GM13977 (cell line): Measurements from ENCODE around the gene NEURL3.
"Not testable (repeated sequence)": the region's sequence is repeated elsewhere in the genome, so short reads cannot be mapped to it uniquely, and the experiment has no call there.

Source experiments
- DNase-seq: peaks from one replicate; pipeline ENCODE4 v3.0.0; 2012; ENCODE audit warnings: low spot score
- in situ Hi-C: fragments of 300-500 bp; cut with MboI; formaldehyde crosslinking; loops from one replicate; pipeline ENCODE4 v1.12.0; 2022; ENCODE audit warnings: low sequenced_read_pairs, low pct_unique_long_range_greater_than_20kb, mixed read lengths, inconsistent platforms; ENCODE audit not compliant: unreplicated experiment
- TF ChIP-seq, protein P1 (sequence below): IDR thresholded peaks from 2 replicates; pipeline ENCODE4 v1.5.1; 2012; ENCODE audit warnings: mild to moderate bottlenecking, control low read depth; ENCODE audit not compliant: insufficient read depth; ENCODE audit errors: extremely low read depth, missing control alignments

NEURL3 gene

DNA sequence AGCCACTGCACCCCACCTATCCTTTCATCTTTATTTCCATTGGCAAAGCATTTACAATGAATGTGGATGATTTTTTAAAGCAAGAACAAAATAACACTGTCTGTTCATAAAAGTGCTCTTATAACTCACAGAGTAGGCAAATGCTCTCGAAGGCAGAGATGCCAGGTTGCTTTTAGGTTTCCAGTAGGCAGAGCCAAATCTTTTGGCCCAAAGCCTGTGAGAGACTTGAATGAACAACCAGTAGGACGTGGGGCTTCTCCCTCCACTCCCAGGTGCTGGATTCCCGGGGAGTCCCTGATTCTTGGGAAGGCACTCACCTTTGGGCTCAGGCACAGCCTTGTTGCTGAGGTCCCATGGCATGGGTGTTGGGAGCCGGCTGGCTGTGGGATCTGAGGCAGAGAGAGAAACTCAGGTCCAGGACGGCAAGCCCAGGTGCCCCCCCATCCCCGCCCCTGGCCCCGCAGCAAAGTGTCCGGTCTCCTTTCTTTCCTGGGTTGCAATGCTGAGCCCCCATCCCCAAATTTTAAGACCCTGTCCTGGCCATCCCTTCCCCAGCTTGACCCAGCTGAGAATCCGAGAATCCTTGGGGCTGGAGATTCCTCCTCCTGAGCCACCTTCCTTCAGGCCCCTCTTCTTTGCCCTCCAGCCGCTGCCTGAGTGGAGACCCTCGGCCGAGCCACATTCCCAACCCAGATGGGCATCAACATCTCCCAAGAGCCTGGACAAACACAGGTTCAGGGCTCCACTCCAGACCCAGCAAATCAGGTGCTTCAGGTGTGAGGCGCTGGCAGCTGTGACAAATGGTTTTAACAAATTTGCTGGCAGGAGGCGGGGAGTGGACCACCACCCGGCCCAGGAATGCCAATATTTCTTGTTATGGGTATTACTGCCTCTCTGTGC lies 5.8 kb downstream of the NEURL3 start:
- in situ Hi-C loops: no loop called here
- DNase-seq: no peak
- TF ChIP-seq, protein P1, sequence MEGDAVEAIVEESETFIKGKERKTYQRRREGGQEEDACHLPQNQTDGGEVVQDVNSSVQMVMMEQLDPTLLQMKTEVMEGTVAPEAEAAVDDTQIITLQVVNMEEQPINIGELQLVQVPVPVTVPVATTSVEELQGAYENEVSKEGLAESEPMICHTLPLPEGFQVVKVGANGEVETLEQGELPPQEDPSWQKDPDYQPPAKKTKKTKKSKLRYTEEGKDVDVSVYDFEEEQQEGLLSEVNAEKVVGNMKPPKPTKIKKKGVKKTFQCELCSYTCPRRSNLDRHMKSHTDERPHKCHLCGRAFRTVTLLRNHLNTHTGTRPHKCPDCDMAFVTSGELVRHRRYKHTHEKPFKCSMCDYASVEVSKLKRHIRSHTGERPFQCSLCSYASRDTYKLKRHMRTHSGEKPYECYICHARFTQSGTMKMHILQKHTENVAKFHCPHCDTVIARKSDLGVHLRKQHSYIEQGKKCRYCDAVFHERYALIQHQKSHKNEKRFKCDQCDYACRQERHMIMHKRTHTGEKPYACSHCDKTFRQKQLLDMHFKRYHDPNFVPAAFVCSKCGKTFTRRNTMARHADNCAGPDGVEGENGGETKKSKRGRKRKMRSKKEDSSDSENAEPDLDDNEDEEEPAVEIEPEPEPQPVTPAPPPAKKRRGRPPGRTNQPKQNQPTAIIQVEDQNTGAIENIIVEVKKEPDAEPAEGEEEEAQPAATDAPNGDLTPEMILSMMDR: no peak

DNA sequence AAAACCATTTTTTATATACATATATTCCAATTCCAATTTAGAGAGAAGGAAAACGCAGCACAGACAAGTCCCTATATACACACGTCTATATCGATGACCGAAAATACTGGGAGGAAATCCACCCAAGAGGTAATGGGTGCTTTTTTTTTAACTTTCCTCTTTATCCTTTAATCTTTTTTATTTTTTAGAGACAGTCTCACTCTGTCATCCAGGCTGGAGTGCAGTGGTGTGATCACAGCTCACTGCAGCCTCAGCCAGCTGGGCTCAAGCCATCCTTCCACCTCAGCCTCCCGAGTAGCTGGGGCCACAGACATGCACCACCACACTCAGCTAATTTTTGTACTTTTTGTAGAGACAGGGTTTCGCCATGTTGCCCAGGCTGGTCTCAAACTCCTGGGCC lies 6.5 kb downstream of the NEURL3 start:
- in situ Hi-C loops: not testable (repeated sequence)

DNA sequence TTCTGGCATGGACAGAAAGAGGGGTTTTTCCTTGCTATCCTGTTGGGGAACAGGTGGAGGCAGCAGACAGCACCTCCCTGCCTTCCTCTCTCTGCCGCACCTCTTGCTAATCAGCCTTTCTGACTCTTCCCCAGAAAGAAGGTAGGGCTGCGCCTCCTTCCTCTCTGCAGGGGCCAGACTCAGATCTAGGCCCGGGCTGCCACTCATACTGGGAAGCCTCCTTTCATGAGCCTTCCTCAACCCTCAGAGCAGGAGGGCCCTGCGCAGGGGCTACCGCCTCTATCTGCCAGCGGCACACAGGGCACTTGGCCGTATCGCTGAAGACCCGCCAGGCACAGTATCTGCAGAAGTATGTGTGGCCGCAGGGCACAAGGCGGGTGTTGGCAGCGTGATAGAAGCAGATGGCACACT lies 7.1 kb downstream of the NEURL3 start:
- no peak for DNase-seq
- TF ChIP-seq, protein P1: no peak
- in situ Hi-C loops: no loop called here

More for the DNA sequence above, 6.5 kb downstream of the NEURL3 start:
- DNase-seq: not testable (repeated sequence)

DNA sequence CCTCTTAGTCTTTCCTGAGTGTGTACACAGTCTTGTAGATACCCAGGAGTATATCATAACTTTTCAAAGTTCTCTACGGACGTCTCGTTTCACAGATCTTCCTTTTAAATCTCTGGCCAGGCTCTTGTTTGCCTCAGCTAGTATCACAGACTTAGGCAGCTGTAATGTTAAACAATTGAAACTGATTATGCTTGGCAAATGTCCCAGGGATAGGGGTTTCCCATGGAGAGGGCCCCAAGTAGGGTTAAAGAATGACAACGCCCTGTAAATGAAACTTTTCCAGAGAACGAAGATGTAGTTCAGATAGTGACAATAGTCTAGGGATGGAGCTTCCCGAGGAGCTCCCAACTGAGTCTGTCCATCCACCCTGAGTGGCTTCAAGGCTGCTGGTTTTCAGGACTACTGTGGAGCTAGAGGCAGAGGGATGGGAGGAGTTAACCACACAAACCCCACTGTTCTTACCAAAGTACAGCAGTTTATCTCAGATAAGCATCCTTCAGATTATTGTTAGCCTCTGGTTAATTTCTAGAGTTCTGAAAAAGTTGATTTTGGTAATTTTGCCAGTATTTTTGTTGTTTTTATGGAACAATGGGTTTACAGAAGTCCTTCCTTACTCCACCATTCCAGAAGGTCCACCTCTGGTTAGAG lies 9.1 kb downstream of the NEURL3 start:
- DNase-seq: no peak
- in situ Hi-C loops: no loop called here
- TF ChIP-seq, protein P1: no peak

DNA sequence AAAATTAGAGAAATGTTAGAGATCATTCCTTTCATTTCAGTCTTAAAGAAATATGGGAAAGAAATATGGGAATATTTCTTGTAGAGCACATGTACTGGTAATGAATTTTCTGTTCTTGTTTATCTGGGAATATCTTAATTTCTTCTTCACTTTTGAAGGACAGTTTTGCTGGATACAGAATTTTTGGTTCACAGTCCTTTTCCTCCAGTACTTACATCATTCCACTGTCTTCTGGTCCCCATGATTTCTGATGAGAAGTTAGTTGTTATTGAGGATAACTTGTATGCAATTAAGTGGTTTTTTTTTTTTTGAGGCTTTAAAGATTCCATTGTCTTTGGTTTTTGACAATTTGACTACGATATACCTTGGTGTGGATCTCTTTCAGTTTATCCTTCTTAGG lies 11.0 kb downstream of the NEURL3 start:
- no peak for DNase-seq
- in situ Hi-C loops: no loop called here
- TF ChIP-seq, protein P1: no peak

DNA sequence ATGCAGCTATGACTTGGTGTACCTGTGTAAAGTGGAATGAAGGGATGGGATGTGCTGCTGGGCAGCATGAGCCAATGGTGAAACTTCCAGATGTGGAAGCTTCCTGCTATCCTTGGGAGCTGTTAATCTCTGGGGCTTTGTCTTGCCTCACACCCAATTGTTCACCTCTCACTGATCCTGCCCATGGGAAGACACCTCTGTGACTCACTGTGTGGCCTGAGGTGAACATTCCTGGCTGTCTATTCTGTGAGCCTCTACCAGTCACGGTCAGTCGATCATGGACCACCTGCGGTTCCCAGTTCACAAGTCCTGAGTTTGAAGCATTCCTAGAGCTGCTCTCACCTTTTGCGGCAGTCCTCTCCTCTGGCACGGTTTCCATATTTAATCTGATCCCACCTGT lies 12.1 kb downstream of the NEURL3 start:
- in situ Hi-C loops: no loop called here
- DNase-seq: no peak
- TF ChIP-seq, protein P1: no peak
